Activated naive CD8-positive, alpha-beta T cell treated with anti-CD3 and anti-CD28 coated beads for 36 hours (primary cell): Measurements from ENCODE around the gene KRTAP17-1. TPM values are rescaled to one million over a fixed set of nuclear protein-coding genes. Genes with fewer than 3 reads are reported as not detected.
"Not testable (repeated sequence)": the region's sequence is repeated elsewhere in the genome, so short reads cannot be mapped to it uniquely, and the experiment has no call there.

Source experiments
- DNase-seq: peaks from one replicate; pipeline ENCODE4 v3.0.0; 2021
- H3K27ac Mint-ChIP-seq: one replicate; pipeline ENCODE4 v1.8.0; 2022; ENCODE audit warnings: mild to moderate bottlenecking, moderate library complexity, mixed read lengths
- H3K27me3 Mint-ChIP-seq: one replicate; pipeline ENCODE4 v1.8.0; 2022; ENCODE audit warnings: mild to moderate bottlenecking, mixed read lengths
- H3K36me3 Mint-ChIP-seq: one replicate; pipeline ENCODE4 v1.8.0; 2021; ENCODE audit warnings: mild to moderate bottlenecking, mixed read lengths
- H3K4me1 Mint-ChIP-seq: one replicate; pipeline ENCODE4 v1.8.0; 2021; ENCODE audit warnings: mixed read lengths
- H3K4me3 Mint-ChIP-seq: one replicate; pipeline ENCODE4 v1.8.0; 2022; ENCODE audit warnings: mild to moderate bottlenecking, moderate library complexity, mixed read lengths
- H3K9me3 Mint-ChIP-seq: one replicate; pipeline ENCODE4 v1.8.0; 2022; ENCODE audit warnings: mixed read lengths
- total RNA-seq, 2 experiments: library from RNA; stranded (reverse); gene quantifications; one replicate each; pipeline ENCODE4 v1.2.3, GENCODE V29; 2021

KRTAP17-1 gene
- not detected for total RNA-seq

GRCh38 chr17:41315204-41315794, at the start of gene KRTAP17-1:
Gene KRTAP17-1, minus strand, starts transcription at chr17:41315710. Its CDS starts 60 bp downstream, at chr17:41315650.
- peak within 1 kb of the TSS; percentile 17 for H3K27ac Mint-ChIP-seq
- H3K36me3 Mint-ChIP-seq: peaks cover 10% of the 10 kb centered on the region
- DNase-seq: no peak
- H3K4me1 Mint-ChIP-seq: peaks cover 10% of the 10 kb centered on the region
- H3K9me3 Mint-ChIP-seq: peaks cover 10% of the 10 kb centered on the region
- no peak within 1 kb of the TSS for H3K4me3 Mint-ChIP-seq
- H3K27me3 Mint-ChIP-seq: no peaks in the 10 kb centered on the region

- H3K9me3 Mint-ChIP-seq: no peaks in the 10 kb centered on the region
- no peaks in the 10 kb centered on the region for H3K27me3 Mint-ChIP-seq
- no peak overlapping the region for H3K27ac Mint-ChIP-seq
- H3K4me1 Mint-ChIP-seq: peaks cover 5% of the 10 kb centered on the region
- no peak for DNase-seq
- H3K36me3 Mint-ChIP-seq: no peaks in the 10 kb centered on the region
- H3K4me3 Mint-ChIP-seq: no peak overlapping the region
These were observed 48.4 kb upstream of the KRTAP17-1 start for GRCh38 chr17:41363881-41364280.

- peaks cover 2% of the 10 kb centered on the region for H3K36me3 Mint-ChIP-seq
- H3K27me3 Mint-ChIP-seq: no peaks in the 10 kb centered on the region
- peaks cover 5% of the 10 kb centered on the region for H3K4me1 Mint-ChIP-seq
- peaks cover 5% of the 10 kb centered on the region for H3K9me3 Mint-ChIP-seq
- no peak for DNase-seq
- no peak overlapping the region for H3K27ac Mint-ChIP-seq
- no peak overlapping the region for H3K4me3 Mint-ChIP-seq
These were observed 44.9 kb upstream of the KRTAP17-1 start for GRCh38 chr17:41360296-41360995.

- no peaks in the 10 kb centered on the region for H3K27me3 Mint-ChIP-seq
These were observed 39.0 kb upstream of the KRTAP17-1 start for GRCh38 chr17:41354536-41354935.

GRCh38 chr17:41352597-41353366, 37.3 kb upstream of the KRTAP17-1 start:
- peaks cover 4% of the 10 kb centered on the region for H3K4me1 Mint-ChIP-seq
- H3K27me3 Mint-ChIP-seq: no peaks in the 10 kb centered on the region
- H3K4me3 Mint-ChIP-seq: no peak overlapping the region
- DNase-seq: no peak
- H3K27ac Mint-ChIP-seq: no peak overlapping the region
- H3K36me3 Mint-ChIP-seq: peaks cover 2% of the 10 kb centered on the region
- H3K9me3 Mint-ChIP-seq: peaks cover 5% of the 10 kb centered on the region

More at GRCh38 chr17:41354536-41354935, 39.0 kb upstream of the KRTAP17-1 start:
- Mint-ChIP-seq H3K27ac (no peak overlapping the region), H3K9me3 (peaks cover 5% of the 10 kb centered on the region), H3K4me3 (no peak overlapping the region), H3K36me3 (peaks cover 2% of the 10 kb centered on the region), H3K4me1 (peaks cover 4% of the 10 kb centered on the region)
- DNase-seq: no peak

- no peaks in the 10 kb centered on the region for H3K27me3 Mint-ChIP-seq
- peaks cover under 1% of the 10 kb centered on the region for H3K9me3 Mint-ChIP-seq
- no peak for DNase-seq
- H3K27ac Mint-ChIP-seq: no peak overlapping the region
- peaks cover 4% of the 10 kb centered on the region for H3K4me1 Mint-ChIP-seq
- no peak overlapping the region for H3K4me3 Mint-ChIP-seq
- H3K36me3 Mint-ChIP-seq: no peaks in the 10 kb centered on the region
These were observed 35.7 kb upstream of the KRTAP17-1 start for GRCh38 chr17:41351177-41351576.

GRCh38 chr17:41350381-41350878, 34.9 kb upstream of the KRTAP17-1 start, which contains the start of gene KRT33A:
Gene KRT33A, minus strand, starts transcription at chr17:41350828. Its CDS starts 61 bp downstream, at chr17:41350767.
- not testable (repeated sequence) for H3K4me1 Mint-ChIP-seq, H3K27ac Mint-ChIP-seq, H3K4me3 Mint-ChIP-seq, DNase-seq, H3K36me3 Mint-ChIP-seq, H3K27me3 Mint-ChIP-seq, H3K9me3 Mint-ChIP-seq

- DNase-seq: no peak
- peaks cover 6% of the 10 kb centered on the region for H3K4me1 Mint-ChIP-seq
- H3K27me3 Mint-ChIP-seq: no peaks in the 10 kb centered on the region
- peaks cover 3% of the 10 kb centered on the region for H3K9me3 Mint-ChIP-seq
- H3K36me3 Mint-ChIP-seq: peaks cover 5% of the 10 kb centered on the region
- H3K27ac Mint-ChIP-seq: no peak overlapping the region
- no peak overlapping the region for H3K4me3 Mint-ChIP-seq
These were observed 32.6 kb upstream of the KRTAP17-1 start for GRCh38 chr17:41347869-41348760.

- Mint-ChIP-seq H3K4me1 (peaks cover 14% of the 10 kb centered on the region), H3K9me3 (peaks cover 10% of the 10 kb centered on the region), H3K36me3 (peaks cover 13% of the 10 kb centered on the region)
- not testable (repeated sequence) for H3K4me3 Mint-ChIP-seq, H3K27me3 Mint-ChIP-seq, DNase-seq, H3K27ac Mint-ChIP-seq
These were observed 30.9 kb upstream of the KRTAP17-1 start for GRCh38 chr17:41346421-41346820.

GRCh38 chr17:41345992-41346391, 30.5 kb upstream of the KRTAP17-1 start:
- Mint-ChIP-seq H3K36me3 (peaks cover 13% of the 10 kb centered on the region), H3K27me3 (no peaks in the 10 kb centered on the region), H3K9me3 (peaks cover 10% of the 10 kb centered on the region), H3K27ac (no peak overlapping the region), H3K4me1 (peaks cover 19% of the 10 kb centered on the region), H3K4me3 (no peak overlapping the region)
- no peak for DNase-seq

GRCh38 chr17:41343029-41343428, 27.5 kb upstream of the KRTAP17-1 start:
- peaks cover 47% of the 10 kb centered on the region for H3K4me1 Mint-ChIP-seq
- no peak overlapping the region for H3K27ac Mint-ChIP-seq
- peaks cover 10% of the 10 kb centered on the region for H3K9me3 Mint-ChIP-seq
- no peak for DNase-seq
- H3K4me3 Mint-ChIP-seq: no peak overlapping the region
- H3K36me3 Mint-ChIP-seq: peaks cover 13% of the 10 kb centered on the region
- H3K27me3 Mint-ChIP-seq: no peaks in the 10 kb centered on the region

- Mint-ChIP-seq H3K36me3 (peaks cover 13% of the 10 kb centered on the region), H3K4me1 (peaks cover 50% of the 10 kb centered on the region), H3K4me3 (peak overlapping the region; percentile 8), H3K27me3 (no peaks in the 10 kb centered on the region), H3K27ac (peak overlapping the region; percentile 55), H3K9me3 (peaks cover 10% of the 10 kb centered on the region)
- DNase-seq: peak; percentile 56
These were observed 25.7 kb upstream of the KRTAP17-1 start for GRCh38 chr17:41340934-41341861.

GRCh38 chr17:41340494-41340893, 25.0 kb upstream of the KRTAP17-1 start:
- Mint-ChIP-seq H3K4me1 (peaks cover 55% of the 10 kb centered on the region), H3K9me3 (peaks cover 10% of the 10 kb centered on the region), H3K27ac (no peak overlapping the region), H3K36me3 (peaks cover 13% of the 10 kb centered on the region), H3K4me3 (peak overlapping the region; percentile 16), H3K27me3 (no peaks in the 10 kb centered on the region)
- DNase-seq: no peak
